GM12872 (cell line): Measurements from ENCODE around the gene KCNG2.

Source experiments
- TF ChIP-seq, protein P1 (sequence below): IDR thresholded peaks from 3 replicates; pipeline ENCODE4 v1.5.1; 2011; ENCODE audit warnings: low read depth, mild to moderate bottlenecking, low read length, moderate library complexity; ENCODE audit not compliant: insufficient read depth

KCNG2 gene

DNA sequence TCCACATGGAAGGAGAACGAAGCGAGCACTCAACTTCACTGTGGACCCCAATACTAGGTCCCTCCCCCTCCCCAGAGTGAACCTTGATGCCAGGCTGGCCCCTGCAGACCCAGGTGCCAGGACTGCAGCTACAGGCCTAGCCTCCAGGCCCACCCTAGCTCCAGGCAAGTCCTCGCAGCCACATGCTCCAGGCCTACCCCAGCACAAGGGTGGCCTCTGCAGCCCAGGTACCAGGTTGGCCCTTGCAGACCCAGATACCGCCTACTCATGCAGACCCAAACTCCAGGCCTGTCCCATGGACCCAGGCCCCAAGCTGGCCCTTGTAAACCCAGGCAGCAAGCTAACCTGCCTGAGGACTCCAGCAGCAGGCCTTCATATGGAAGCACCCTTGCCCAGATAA lies 44.2 kb downstream of the KCNG2 start:
- TF ChIP-seq, protein P1, sequence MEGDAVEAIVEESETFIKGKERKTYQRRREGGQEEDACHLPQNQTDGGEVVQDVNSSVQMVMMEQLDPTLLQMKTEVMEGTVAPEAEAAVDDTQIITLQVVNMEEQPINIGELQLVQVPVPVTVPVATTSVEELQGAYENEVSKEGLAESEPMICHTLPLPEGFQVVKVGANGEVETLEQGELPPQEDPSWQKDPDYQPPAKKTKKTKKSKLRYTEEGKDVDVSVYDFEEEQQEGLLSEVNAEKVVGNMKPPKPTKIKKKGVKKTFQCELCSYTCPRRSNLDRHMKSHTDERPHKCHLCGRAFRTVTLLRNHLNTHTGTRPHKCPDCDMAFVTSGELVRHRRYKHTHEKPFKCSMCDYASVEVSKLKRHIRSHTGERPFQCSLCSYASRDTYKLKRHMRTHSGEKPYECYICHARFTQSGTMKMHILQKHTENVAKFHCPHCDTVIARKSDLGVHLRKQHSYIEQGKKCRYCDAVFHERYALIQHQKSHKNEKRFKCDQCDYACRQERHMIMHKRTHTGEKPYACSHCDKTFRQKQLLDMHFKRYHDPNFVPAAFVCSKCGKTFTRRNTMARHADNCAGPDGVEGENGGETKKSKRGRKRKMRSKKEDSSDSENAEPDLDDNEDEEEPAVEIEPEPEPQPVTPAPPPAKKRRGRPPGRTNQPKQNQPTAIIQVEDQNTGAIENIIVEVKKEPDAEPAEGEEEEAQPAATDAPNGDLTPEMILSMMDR, result no peak

DNA sequence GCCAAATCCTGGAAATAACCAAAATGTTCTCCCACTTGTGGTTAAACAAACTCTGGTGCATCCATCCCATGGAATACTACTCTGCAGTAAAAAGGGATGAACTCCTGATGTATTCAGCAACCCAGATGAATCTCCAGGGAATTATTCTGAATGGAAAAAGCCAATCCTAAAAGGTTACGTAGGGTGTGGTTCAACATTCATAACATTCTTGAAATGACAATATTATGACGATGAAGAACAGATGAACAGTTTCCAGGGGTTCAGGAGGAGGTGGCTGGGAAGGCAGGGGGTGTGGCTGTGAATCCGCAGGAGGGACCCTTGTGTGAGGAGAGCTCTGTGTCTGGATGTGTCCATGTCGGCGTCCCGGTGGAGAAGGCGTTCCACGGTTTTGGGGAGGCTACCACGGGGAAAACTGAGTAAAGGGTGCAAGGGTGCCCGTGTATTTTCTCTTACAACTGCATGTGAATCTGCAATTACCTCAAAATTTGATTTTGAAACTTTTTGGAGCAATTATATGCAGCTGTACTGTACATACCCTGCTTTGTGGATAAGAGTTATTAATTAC lies 47.3 kb downstream of the KCNG2 start:
- TF ChIP-seq, protein P1, result no peak

DNA sequence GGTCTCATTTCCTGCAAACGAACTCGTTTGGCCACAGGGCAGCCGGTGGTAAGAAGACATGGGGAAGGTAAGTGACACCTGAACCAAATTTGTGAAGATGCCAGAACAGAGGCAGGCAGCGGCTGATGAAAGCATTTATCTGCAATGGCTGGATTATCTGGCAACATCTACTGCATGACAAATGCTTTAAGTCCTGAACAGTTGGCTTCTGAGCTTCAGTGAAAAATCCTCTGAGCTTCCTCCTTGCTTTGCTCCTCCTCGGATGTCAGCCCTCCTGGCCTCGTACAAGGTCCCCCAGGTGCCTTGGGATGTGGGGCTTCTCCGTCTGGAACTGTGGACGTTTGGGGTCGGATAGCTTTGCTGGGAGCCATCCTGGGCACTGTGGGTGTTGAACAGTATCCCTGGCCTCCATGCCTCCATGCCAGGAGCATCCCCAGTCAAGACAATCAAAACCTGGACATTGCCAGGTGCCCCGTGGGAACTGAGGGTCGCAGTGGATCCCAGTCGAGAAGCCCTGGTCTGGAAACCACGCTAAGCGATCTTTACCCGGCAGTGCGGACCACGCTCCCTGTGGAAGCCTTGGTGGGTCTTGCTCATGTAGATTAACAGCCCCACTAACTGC lies 49.3 kb downstream of the KCNG2 start:
- TF ChIP-seq, protein P1, result no peak

DNA sequence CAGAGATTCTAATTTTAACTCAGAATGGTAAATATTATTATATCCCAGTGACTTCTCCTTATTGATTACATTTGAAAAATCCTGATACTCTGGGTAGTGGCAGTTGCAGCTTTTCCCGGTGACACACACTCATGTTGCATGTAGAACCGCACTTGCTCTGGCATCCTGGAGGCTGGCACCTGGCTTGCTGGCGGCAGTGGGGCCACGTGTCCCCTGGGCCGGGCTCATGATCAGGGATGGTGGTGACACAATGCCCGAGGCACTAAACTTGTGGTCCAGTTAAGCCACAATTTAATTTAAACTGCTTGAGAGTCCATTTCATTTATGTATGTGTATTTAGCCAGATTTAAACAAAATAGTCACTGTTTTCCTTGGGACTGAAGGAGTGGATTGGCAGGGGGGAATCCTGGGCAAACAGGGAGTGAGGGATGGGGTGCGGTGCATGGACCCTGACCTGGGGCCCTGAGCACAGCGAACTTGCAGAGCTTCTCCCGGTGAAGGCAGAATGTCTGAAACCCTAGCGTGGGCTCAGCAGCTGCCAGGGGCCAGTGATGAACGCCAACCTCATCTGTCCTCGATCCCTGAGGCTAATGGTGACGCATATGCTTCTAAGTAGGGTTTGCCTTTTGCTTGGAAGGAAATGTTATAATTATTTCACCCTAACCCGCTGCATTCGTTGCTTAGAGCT lies 50.0 kb downstream of the KCNG2 start:
- TF ChIP-seq, protein P1, result no peak

DNA sequence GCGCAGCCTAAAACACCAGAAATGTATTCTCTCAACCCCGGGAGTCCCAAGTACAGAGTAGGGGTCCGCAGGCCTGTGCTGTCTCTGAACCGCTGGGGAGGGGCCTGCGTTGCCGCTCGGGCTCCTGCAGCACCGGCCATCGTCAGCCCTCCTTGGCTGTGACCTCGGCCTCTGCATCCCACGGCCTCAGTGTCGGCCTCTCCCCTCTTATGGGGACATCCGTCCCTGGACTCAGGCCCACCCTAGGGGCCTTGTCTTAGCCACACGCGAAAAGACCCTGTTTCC lies 50.5 kb downstream of the KCNG2 start:
- TF ChIP-seq, protein P1, result no peak

DNA sequence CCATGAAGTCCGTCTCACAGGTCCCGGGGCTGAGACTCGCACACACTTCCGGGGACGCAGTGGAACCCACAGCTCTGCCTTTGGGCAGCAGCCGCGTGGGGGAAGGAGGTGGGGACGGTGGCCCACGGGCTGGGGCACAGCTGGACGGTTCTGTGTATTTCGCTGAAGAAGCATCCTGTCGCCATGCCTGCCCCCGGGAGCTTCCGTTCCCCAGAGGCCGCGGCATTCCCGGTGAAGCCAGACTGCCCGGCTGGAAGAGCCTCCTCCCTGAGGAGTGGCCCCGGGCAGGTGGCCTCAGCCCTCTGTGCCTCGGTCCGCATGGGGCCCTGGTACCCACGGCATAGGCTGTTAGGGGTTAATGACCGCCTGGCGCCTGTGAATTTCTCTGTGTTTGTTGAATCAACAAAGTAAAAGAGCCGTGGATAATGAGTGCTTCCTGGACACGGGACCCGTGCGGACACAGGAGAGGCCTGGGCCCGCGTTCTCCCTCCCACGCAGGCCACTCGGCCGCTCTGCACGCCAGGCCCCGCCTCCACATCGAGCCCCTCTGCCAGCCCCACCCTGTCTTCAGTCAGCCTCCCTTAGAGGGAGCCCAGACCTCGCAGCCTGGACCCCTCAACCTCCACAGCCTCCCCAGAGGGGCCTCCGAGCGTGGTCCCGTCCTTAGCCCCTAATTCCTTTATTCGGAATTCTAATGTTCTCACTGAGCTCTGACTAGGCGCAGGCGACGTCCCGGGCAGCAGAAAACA lies 51.0 kb downstream of the KCNG2 start:
- TF ChIP-seq, protein P1, result no peak

DNA sequence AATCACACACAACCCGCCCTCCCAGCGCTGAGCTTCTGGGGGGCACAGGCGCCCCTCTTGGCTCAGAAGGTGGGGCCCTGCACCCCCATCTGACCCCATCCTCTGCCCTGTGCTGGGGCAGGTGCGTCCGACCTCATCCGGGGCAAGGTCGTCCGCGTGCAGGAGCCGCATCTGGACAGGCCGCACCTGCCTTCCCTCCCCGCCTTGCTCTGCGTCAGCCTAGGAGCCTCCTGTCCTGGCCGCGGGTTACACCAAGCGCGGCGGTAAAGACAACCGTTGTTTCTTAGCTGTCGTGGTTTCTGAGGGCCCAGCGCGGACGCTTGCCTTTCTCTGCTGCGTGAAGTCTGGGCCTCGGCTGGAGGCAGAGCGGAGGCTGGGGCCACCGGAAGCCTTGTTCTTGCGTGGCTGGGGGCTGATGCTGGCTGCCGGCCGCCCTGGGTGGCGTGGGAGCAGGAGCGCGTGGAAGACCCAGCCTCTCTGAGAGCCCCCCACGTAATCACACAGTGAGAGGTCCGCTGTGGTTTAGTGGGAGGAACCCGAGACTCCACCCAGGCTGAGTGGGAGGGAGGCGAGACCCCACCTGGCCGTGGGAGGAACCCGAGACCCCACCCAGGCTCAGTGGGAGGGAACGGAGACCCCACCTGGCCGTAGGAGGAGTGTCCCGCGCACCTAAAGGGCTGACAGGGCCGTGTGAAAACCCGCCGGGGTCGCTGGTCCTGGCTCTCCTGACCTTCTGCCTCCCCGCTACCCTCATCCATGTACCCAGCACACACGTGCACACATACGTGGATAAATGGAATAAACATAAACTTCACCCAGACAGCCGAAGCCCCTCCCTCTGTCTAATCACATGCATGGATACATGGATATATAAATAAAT lies 51.8 kb downstream of the KCNG2 start:
- TF ChIP-seq, protein P1, result no peak
